OCI-LY3 (cell line): ENCODE results near the gene PKLR.

Source experiments
- CTCF ChIP-seq: fragments of 200-600, 300-600 bp; sonication (generic); IDR thresholded peaks from 2 replicates; pipeline ENCODE4 v1.5.1; 2014; ENCODE audit warnings: antibody characterized with exemption, low read length, low read depth
- EZH2phosphoT487 ChIP-seq: fragments of 200-600 bp; shearing (Covaris generic); IDR thresholded peaks from 2 replicates; pipeline ENCODE4 v1.6.1; 2018; ENCODE audit warnings: antibody characterized with exemption, mixed run types, low read depth

- TF ChIP-seq CTCF (no peak), EZH2phosphoT487 (no peak)
Measured at GRCh38 chr1:155272466-155273342, 28.5 kb downstream of the PKLR start.
